HG02588 (cell line): ENCODE results near the gene PGM1.
A peak's percentile ranks its signal among the peaks of the same experiment; 100 is the strongest.

ENCODE experiments used
- ATAC-seq: cut with Tn5 transposase; IDR thresholded peaks from one replicate; pipeline ENCODE4 v1.9.1; 2021; ENCODE audit warnings: mild to moderate bottlenecking, moderate library complexity; ENCODE audit not compliant: unreplicated experiment

PGM1 gene

DNA sequence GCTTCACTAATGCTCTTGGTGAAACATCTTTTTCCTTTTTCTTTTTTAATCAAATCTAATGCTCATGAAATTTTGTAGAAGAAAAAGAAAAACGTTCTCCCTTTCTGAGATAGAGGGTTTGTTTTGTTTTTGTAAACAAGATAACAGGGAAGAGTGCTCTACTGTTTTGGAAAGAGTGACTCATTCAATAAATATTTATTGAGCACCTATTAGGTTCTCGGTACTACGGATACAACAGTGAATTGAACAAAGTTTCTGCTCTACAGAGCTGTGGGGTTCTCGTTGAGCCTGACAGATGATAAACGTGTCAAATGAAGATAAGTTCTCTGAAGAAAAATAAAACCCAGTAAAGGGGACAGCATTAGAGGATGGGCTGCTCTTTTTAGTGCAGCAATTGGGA lies 7.0 kb downstream of the PGM1 start:
- ATAC-seq = no peak

DNA sequence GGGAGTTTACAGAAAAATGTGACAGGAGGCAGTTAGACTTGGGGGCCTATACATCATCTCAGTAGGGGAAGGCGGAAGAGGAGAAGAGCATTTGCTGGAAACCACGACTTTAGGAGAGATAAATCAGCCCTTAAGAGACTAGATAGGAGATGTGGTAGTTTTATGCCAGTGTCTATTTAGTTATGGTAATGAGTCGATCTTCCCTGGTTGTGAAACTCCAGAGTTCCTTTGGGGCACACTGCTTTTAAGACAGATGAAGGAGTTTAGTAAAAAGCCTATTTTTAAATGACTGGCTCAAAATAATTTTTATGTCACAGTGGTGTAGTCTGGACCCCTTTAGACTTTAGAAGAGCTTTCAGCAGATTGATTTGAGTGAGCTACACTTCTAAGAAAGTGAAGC lies 7.8 kb downstream of the PGM1 start:
- no peak for ATAC-seq

DNA sequence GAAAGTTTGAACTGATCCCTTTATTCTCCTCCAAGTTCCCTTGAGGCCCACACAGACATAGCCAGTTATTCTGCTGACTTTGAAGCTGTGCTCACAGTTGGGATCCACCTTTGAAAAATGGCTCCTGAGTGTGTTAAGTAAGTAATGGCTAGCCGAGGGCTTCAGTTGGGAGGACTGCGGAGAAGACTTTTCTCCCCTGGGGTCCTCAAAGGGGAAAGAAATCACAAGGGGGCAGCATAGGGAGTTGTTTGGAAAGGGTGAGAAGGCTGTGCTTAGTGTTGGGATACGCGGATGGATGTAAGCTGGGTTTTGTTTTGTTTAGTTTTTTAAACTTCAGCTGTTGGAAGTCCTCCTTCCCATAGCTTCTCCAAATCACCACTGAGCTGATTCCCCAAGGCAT lies 8.3 kb downstream of the PGM1 start:
- ATAC-seq = no peak

DNA sequence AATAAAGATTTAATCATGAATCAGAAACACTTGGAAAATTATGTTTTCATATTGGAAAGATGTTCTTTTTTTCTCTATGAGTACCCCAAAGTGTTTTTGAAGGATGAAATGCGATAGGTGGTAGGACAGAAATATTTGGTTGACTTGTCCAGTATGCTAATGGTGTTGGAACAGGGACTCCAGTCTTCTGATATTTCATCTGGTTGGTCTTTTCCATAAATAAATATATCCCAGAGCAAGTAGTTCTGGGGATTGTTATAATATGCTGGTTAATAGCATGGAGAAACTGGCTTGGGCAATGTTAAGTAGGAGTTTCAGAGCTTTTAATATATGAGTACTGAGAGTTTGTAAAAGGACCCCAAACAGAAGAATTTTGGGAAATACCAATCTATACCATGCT lies 8.7 kb downstream of the PGM1 start:
- no peak for ATAC-seq

DNA sequence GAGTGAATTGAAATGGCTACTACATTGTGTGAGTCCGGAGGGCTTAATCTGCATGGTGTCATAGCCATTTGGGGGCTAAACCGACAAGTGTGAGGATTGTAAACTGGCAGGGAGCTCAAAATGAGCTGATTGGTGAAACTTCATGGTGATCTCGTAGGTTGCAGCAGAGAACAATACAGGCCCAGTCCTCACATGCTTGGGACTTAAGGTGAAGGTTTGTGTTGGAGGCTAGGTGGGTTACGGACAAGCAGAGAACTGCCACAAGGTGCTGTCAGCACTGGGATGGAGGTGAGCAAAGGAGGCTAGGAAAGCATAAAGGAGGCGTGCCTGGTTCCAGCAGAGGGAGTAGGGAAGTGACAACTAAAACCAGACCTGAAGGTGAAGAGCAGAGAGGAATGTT lies 9.4 kb downstream of the PGM1 start:
- ATAC-seq = no peak

DNA sequence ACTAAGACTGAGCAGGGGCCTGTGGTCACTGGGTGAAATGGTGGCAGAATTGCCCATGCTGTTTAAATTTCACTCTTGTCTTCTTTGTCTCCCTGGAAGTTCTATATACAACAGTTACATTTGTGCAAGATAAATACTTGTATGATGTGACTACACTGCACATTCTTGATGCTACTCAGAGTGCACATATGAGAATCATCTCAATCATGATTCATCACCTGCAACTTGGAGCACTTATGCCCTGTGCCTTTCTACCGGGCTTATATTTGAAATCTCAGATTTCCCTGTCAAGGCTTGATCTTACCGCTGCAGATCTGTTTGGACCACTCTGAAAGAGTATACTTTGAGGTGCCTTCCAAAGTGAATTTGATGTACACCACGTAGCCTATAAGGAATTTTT lies 10.6 kb downstream of the PGM1 start:
- ATAC-seq = no peak

DNA sequence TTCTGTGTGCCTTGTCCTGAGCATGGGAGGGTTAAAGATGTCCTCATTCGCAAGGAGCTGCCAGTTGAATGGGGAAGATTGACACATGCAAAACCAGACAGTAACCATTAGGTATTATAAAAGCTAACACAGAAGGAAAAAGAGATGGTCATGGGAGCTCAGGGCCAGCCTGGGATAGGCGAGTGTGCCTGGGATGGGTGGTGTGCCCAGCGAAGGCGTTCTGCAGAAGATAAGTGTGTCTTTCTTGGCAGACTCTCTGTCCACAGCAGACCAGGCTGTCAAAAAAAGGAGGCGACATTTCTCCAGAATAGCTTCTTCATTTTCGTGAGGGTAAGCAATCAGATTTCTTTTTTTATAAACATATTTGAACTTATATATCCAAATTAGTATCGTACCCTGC lies 14.1 kb downstream of the PGM1 start:
- ATAC-seq = no peak

DNA sequence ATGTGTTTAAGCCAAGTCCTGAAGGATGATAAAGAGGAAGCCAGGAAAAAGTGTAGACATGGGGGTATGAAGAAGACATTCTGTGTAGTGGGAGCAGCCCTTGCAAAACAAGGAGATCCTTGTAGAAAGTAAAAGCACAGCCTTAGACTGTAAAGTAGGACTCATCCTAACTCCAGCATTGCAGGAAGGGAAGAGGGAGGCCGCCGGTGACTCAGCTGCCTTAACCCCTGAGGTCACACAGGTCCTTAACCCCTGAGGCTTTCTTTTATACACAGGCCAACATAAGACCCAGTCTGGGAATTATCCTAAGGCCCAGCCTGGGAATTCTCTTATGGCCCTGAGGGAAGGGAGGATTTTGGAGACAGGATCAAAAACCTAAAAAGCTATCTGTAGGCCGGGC lies 18.0 kb downstream of the PGM1 start:
- no peak for ATAC-seq

DNA sequence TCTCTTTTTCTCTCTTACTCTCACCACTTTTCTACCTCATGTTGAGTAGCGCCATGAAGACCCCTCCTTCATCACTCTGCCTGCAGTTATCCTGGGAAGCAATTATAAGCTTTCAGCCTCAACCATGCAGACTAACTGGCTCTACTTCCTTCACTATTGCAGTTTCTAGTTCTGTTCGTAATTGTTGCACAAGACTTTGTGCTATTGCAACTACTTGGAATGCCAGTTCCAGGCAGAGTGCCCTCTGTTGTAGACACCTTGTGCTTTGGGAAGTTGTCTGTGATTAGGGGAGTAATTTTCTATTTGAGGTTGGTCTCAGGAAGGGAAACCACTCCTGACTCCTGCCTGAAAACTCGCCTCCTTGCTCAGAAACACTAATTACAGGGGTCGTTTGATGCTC lies 19.4 kb downstream of the PGM1 start:
- ATAC-seq = no peak

DNA sequence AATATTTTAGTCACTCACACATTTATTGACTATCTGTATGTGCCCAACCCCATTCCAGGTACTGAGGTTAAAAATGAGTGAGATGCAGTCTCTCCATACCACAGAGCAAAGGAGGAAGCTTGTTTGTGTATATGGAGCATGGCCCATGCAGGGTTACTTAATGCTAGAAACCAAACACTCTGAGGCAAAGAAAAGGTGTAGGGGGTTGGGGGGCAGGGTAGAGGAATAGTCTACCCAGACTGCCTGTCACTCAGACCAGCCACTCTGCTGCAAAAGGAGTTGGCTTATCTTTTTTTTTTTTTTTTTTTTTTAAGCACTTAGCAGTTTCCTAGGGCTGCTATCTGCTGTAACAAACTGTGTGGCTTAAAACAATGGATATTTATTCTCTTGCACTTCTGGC lies 19.8 kb downstream of the PGM1 start:
- no peak for ATAC-seq

DNA sequence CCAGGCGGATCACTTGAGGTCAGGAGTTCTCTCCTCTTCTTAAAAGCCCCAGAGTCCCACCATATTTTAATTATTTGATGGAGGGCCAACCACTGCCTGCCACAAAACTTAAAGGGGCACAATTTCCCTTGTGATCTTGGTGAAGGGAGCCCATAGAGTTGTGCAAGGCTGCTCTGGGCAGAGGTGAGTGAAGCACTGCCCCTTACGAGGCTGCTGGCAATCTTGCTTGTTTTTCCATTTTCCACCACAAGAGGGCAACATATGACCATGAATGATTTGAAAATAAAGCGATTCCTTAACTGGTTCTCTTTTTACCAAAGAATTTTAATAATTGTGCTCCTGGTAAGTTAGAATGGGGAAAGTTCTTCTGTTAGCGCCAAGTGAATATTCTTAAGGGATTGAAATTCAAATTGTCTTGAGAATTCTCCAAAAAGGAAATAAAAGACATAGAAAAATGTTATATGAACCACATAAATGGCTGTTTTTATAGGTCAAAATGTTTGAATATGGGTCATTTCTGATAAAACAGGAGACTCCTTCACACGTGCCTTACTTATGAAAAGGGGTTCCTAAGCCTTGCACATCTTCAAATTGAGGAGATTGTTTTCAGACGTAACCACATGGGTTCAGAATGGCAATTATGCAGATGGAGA lies 22.7 kb downstream of the PGM1 start:
- peak; percentile 74 for ATAC-seq

DNA sequence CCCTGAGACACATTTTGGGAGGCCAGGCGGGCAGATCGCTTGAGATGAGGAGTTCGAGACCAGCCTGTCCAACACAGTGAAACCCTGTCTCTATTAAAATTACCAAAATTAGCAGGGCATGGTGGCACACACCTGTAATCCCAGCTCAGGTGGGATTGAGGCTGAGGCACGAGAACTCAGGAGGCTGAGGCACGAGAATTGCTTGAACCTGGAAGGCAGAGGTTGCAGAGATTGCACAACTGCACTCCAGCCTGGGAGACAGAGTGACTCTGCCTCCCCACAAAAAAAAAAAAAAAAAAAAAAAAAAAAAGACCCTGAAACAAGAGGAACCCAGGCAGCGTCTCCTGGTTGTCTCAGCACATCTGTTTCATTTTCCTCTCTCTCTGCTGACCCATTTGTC lies 24.2 kb downstream of the PGM1 start:
- ATAC-seq = no peak

DNA sequence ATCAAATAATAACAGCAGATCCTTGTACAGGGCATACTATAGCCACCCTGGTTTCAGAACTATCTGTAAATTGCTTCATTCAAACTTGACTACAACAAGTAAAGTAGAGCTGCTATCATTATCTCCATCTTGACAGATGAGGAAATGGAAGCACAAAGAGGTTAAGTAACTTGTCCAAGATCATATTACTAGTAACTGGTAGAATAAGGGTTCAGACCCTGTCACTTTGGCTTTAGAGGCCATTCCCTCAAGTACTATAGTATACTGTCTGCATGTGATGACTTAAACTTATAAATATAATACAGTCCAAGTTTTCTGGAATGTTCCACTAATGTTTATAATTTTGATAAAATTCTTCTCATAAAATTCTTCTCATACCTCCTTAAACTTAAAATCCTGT lies 24.8 kb downstream of the PGM1 start:
- ATAC-seq = no peak

DNA sequence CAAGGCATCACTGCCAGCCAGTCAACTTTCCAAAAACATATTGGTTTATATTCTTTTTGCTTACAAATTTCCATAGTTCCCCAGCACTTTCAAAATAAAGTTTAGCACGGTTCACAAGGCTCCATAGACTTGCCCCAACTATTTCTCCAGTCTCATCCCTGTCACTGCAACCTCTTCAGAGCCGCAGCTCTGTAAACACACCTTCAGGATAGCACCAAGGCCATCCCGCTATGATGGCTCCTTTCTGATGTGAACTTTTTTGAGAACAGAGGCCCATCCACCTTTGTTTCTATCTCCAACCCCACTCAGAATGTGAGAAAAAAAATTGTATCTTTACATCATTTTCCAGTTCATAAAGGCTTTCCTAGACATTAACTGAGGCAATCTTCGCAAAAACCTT lies 26.3 kb downstream of the PGM1 start:
- no peak for ATAC-seq

DNA sequence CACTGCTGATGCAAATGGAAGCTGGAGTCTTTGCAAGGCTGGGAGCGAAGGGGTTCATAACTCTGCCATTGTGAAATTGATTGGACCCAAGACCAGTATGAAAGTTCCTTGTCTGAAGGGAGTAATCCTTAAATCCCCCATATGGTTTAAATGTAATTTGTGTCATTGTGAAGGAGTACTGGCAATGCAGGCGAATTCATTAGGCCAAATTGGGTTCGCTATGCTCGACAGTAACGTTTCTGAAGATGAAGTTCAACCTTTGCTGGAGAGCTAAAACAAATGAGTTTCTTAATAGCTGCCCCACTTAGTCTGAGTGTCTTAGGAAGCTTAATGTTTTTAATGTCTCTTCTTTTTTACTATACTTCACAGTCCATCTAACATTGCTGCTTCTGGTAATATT lies 27.5 kb downstream of the PGM1 start:
- ATAC-seq = no peak

DNA sequence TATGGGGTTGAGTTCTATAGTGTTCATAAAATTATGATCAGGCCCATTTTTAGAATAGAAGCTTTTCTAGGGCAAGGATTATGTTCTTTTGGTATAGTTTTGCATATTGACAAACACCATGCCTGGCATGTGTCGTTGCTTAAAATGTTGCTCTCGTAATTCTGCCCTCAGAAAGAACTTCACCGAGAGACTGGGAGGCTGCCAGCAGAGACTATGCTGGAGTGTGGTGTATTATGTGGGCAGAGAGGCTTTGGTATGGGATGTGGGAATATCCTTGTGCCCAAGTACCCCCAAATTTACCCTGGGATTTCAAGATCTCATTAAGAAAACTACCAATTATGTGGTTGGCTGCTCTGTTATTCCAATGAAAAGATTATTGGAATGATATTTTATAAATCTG lies 27.9 kb downstream of the PGM1 start:
- ATAC-seq = no peak

DNA sequence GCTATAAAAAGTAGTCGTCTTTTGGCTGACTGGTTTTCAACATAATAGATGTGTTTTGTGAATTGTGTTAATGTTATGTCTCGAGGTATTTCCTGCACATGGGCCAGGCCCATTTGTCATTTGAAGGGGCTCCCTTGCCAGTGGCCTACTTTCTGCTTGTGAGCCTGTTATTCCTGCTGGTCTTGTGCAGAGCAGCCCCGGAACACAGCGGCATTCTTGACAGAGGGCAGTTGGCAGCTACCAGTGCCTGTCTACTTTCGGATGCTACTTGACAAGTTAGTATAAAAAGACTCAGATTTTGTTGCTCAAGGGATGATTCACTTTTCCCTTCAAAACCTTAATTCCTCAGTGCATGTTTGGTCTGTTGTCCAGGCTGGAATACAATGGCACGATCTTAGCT lies 28.5 kb downstream of the PGM1 start:
- no peak for ATAC-seq

DNA sequence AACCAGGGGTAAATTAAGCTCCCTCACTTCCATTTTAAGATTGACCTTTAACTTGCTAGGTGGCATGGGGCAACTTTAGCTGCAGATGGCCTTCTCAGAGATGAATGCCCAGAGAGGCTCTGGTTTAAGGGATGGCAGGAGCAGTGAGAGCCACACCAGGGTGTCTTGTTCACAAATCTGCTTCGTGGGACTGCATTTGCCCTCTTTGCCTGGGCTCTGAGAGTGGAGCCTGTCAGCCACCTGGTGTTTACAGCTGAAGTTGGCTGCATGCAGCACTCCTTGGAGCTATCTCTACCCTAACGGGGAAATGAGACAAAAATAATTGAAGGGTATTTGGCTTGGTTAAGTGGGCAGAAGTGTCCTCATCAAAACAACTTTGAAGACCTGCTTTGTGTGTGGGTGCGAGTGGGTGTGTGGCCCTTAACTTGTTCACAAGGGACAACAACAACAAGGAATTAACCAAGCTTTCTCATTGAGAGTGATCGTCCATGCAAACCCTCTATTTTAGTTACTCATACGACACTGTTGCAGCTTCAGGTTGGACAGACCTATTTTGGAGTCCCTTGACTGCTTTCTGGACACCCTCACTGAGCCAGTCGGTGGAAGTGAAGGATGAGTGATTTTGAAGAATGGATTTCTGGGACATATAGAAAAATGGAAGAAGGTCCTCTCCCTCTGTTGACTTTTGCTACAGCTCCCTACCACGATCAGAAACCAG lies 29.8 kb downstream of the PGM1 start:
- ATAC-seq = no peak

DNA sequence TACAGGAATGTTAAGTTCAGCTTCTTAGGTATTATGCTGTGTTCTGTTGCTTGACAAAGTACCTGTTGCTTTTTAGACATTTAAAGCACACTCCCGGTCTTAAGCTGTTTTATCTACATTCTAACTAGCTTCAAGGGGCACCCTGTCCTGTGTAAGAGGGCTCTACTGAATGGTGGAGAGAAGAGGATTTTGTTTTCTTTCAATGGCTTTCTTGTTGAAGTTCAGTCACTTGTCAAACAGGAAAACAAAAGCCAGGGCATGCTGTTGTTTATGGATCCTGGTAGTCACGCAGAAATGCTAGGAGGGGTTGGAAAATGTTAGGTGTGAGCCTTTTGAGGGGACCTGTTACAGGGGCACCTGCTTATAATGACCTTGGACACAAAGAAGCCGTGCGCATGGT lies 30.7 kb downstream of the PGM1 start:
- ATAC-seq = no peak

DNA sequence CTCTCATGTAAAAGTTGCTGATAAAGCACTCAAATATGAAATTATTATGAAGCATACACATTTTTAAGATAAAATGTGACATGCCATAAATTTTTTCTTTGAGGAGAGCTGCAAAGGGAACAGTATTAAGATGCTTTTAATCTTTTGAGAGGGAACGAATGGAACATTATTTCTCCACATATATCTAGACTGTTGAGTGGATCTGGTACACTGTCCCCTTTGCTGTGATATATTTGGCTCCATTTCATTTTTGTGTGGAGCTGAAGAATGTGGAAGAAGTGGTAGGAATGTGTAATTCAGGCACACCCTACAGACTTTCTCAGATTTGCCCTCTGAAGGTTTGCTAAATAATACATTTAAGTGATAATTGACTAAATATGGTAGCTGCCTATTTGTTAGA lies 31.7 kb downstream of the PGM1 start:
- no peak for ATAC-seq

DNA sequence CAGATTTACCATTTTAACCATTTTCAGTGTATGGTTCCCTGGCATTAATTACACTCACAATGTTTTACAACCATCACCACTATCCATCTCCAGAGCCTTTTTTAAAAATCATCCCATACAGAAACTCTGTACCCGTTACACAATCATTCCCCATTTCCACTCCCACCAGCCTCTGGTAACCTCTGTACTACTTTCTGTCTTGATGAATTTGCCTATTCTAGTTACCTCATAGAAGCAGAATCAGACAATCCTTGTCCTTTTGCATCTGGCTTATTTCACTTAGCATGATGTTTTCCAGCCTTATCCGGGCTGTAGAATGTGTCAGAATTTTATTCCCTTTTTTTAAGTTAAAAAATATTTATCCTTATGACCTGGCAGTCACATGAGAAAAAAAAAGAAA lies 33.0 kb downstream of the PGM1 start:
- no peak for ATAC-seq

DNA sequence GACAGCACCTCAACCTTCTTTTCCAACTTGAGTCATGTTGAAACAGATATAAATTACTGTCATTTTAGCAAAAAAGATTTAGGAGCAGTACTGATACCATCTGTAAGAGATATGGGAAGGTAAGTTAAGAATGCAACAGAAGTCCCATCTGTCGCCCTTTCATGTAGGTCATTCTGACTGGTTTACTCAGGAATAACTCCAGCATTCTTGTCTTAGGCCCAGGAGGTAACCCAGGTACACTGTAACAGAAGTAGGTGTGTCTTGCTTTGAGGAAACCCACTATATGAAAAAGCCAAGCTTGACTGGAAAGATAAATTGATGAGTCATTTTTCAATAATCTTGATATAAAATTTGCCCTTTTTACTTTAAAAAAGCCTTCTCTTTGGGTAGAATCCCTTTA lies 35.4 kb downstream of the PGM1 start:
- ATAC-seq = no peak

DNA sequence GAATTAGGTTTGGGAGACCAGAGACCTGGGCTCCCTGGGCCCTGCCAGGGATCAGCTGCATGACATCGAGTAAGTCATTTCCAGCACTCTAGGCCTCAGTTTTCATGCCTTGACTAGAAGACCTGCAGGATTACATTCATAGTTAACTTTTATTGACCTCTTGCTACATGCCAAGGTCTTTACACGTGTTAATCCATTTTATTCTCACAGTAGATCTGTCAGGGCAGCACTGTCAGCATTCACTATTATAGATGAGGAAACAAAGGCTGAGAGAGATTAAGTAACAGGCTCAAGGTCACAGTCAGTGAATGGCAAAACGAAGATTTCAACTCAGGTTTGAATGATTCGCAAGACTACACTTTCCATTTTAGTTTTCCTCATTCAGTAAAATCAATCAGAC lies 37.0 kb downstream of the PGM1 start:
- no peak for ATAC-seq
